H1 (cell line): ENCODE data around the gene SERGEF. TPM values are rescaled to one million over a fixed set of nuclear protein-coding genes. Genes with fewer than 3 reads are reported as not detected.

ENCODE experiments used
- CTCF ChIA-PET: fragments of 300-600 bp; sonication (Branson Sonifier 250); formaldehyde crosslinking; loops from one replicate; lab custom pipeline; 2021; ENCODE audit not compliant: partially characterized antibody; lab: Charles Lee
- POLR2A ChIA-PET: fragments of 300-600 bp; sonication (Branson Sonifier 250); formaldehyde crosslinking; loops from one replicate; lab custom pipeline; 2021; ENCODE audit warnings: inconsistent platforms; ENCODE audit not compliant: partially characterized antibody; lab: Charles Lee
- DNase-seq, 2 experiments: peaks; one replicate each; pipeline versions ENCODE4 v3.0.0 to v3.0.0-alpha.2; 2010 to 2022; ENCODE audit warnings: low spot score in 2 of 2, low read depth in 1 of 2, mixed read lengths in 1 of 2
- FAIRE-seq: peaks from 2 replicates; lab custom pipeline; 2011; peaks lifted over from hg19 to GRCh38; lab: Jason Lieb, UNC
- H2AFZ ChIP-seq: 2 replicates; pipeline ENCODE4 v1.8.1; 2012; ENCODE audit warnings: low read length, inconsistent platforms
- H2AK5ac ChIP-seq: 2 replicates; pipeline ENCODE4 v1.6.1; 2013; ENCODE audit warnings: low read depth, low read length
- H2BK120ac ChIP-seq: replicated peaks from 2 replicates; pipeline ENCODE3; 2013; ENCODE audit warnings: low read depth, low read length, inconsistent platforms
- H2BK12ac ChIP-seq: 2 replicates; pipeline ENCODE4 v1.6.1; 2013; ENCODE audit warnings: low read depth, low read length
- H2BK15ac ChIP-seq: 2 replicates; pipeline ENCODE4 v1.6.1; 2013; ENCODE audit warnings: low read length
- H2BK20ac ChIP-seq: 2 replicates; pipeline ENCODE4 v1.6.1; 2013; ENCODE audit warnings: low read length
- H2BK5ac ChIP-seq: 2 replicates; pipeline ENCODE4 v1.6.1; 2013; ENCODE audit warnings: low read depth, low read length
- H3K14ac ChIP-seq: 2 replicates; pipeline ENCODE4 v1.6.1; 2013; ENCODE audit warnings: inconsistent platforms; ENCODE audit not compliant: insufficient read length
- H3K18ac ChIP-seq: 2 replicates; pipeline ENCODE4 v1.6.1; 2013; ENCODE audit warnings: low read length; ENCODE audit errors: extremely low read depth
- H3K23ac ChIP-seq: 2 replicates; pipeline ENCODE4 v1.6.1; 2013; ENCODE audit warnings: inconsistent platforms; ENCODE audit not compliant: insufficient read length
- H3K23me2 ChIP-seq: 2 replicates; pipeline ENCODE4 v1.6.1; 2013; ENCODE audit warnings: low read depth, low read length
- H3K27ac ChIP-seq: 2 replicates; pipeline ENCODE4 v1.6.1; 2011; ENCODE audit warnings: low read depth, low read length, inconsistent platforms
- H3K27me3 ChIP-seq, 4 experiments: replicated peaks in 1 of 4; 1 replicate in 1 of 4; 2 replicates in 3 of 4; pipeline versions ENCODE4 v1.6.1 to v1.8.1; 2011 to 2013; ENCODE audit warnings: low read length in 3 of 4, mild to moderate bottlenecking in 3 of 4, inconsistent platforms in 2 of 4, mixed read lengths in 2 of 4, moderate library complexity in 1 of 4; ENCODE audit not compliant: control insufficient read depth in 3 of 4, insufficient read depth in 3 of 4; ENCODE audit errors: extremely low read depth in 1 of 4
- H3K36me3 ChIP-seq, 4 experiments: 2 replicates each; pipeline versions ENCODE4 v1.6.1 to v1.8.1; 2011 to 2013; ENCODE audit warnings: mild to moderate bottlenecking in 4 of 4, low read length in 3 of 4, moderate library complexity in 2 of 4, control low read depth in 1 of 4, inconsistent platforms in 1 of 4; ENCODE audit not compliant: insufficient read depth in 4 of 4, control insufficient read depth in 2 of 4
- H3K4ac ChIP-seq: replicated peaks from 2 replicates; pipeline ENCODE3; 2013; ENCODE audit warnings: low read length, low read depth, mixed read lengths, inconsistent platforms; ENCODE audit not compliant: insufficient read length
- H3K4me1 ChIP-seq, 4 experiments: replicated peaks in 1 of 4; 1 replicate in 1 of 4; 2 replicates in 3 of 4; pipeline versions ENCODE4 v1.6.1 to v1.8.1; 2011 to 2013; ENCODE audit warnings: low read length in 3 of 4, inconsistent platforms in 2 of 4, mixed read lengths in 1 of 4; ENCODE audit not compliant: insufficient read depth in 4 of 4, control insufficient read depth in 3 of 4
- H3K4me2 ChIP-seq, 2 experiments: 2 replicates each; pipeline versions ENCODE4 v1.6.1 to v1.8.1; 2011 to 2013; ENCODE audit warnings: low read depth in 2 of 2, low read length in 2 of 2, control low read depth in 1 of 2, inconsistent platforms in 1 of 2, mild to moderate bottlenecking in 1 of 2; ENCODE audit not compliant: insufficient read depth in 1 of 2
- H3K4me3 ChIP-seq, 4 experiments: fragments of 200-600, 300-600 bp in 1 of 4; sonication (generic), shearing (Covaris generic), sonication (Bioruptor Twin) in 1 of 4; 2 replicates each; pipeline versions ENCODE4 v1.5.1 to v1.8.1; 2011 to 2016; ENCODE audit warnings: low read length in 4 of 4, low read depth in 3 of 4, control low read depth in 2 of 4, inconsistent platforms in 2 of 4, mild to moderate bottlenecking in 2 of 4, mixed read lengths in 1 of 4, moderate library complexity in 1 of 4; ENCODE audit not compliant: insufficient read depth in 2 of 4; ENCODE audit errors: extremely low read depth in 1 of 4
- H3K56ac ChIP-seq: replicated peaks from 2 replicates; pipeline ENCODE3; 2013; ENCODE audit warnings: low read depth, mild to moderate bottlenecking, mixed read lengths, low read length, inconsistent platforms; ENCODE audit not compliant: insufficient read length
- H3K79me1 ChIP-seq: 2 replicates; pipeline ENCODE4 v1.6.1; 2013; ENCODE audit warnings: low read depth, low read length, control low read depth
- H3K79me2 ChIP-seq, 2 experiments: 2 replicates each; pipeline versions ENCODE4 v1.6.1 to v1.8.1; 2012 to 2013; ENCODE audit warnings: low read length in 2 of 2, mild to moderate bottlenecking in 2 of 2, inconsistent platforms in 1 of 2; ENCODE audit not compliant: insufficient read depth in 2 of 2, control insufficient read depth in 1 of 2
- H3K9ac ChIP-seq, 4 experiments: replicated peaks in 1 of 4; 1 replicate in 1 of 4; 2 replicates in 3 of 4; pipeline versions ENCODE4 v1.6.1 to v1.8.1; 2011 to 2013; ENCODE audit warnings: low read depth in 3 of 4, low read length in 3 of 4, control low read depth in 2 of 4, mild to moderate bottlenecking in 2 of 4, moderate library complexity in 2 of 4, inconsistent platforms in 1 of 4; ENCODE audit errors: extremely low read depth in 1 of 4
- H3K9me3 ChIP-seq, 2 experiments: 2 replicates each; pipeline versions ENCODE4 v1.6.1 to v1.8.1; 2012 to 2013; ENCODE audit warnings: mild to moderate bottlenecking in 2 of 2, moderate library complexity in 2 of 2, control low read depth in 1 of 2, inconsistent platforms in 1 of 2, low read depth in 1 of 2, low read length in 1 of 2, mixed read lengths in 1 of 2; ENCODE audit not compliant: insufficient read depth in 2 of 2
- H4K20me1 ChIP-seq, 2 experiments: replicated peaks in 1 of 2; 2 replicates each; pipeline versions ENCODE3 to v1.8.1; 2011 to 2013; ENCODE audit warnings: inconsistent platforms in 2 of 2, low read length in 2 of 2, mild to moderate bottlenecking in 1 of 2; ENCODE audit not compliant: insufficient read depth in 2 of 2, control insufficient read depth in 1 of 2
- H4K5ac ChIP-seq: 2 replicates; pipeline ENCODE4 v1.6.1; 2013; ENCODE audit warnings: low read length, low read depth, mixed read lengths, inconsistent platforms; ENCODE audit not compliant: insufficient read length
- H4K8ac ChIP-seq: 2 replicates; pipeline ENCODE4 v1.8.0; 2013; ENCODE audit warnings: mild to moderate bottlenecking, moderate library complexity, low read length, inconsistent platforms; ENCODE audit not compliant: insufficient read depth; ENCODE audit errors: extremely low read depth
- H4K91ac ChIP-seq: replicated peaks from 2 replicates; pipeline ENCODE3; 2013; ENCODE audit warnings: low read length, mixed read lengths, inconsistent platforms; ENCODE audit not compliant: insufficient read length
- ATF2 ChIP-seq: IDR thresholded peaks from 2 replicates; pipeline ENCODE4 v1.6.1; 2012; ENCODE audit warnings: low read length, inconsistent platforms
- BCL11A ChIP-seq, 2 experiments: IDR thresholded peaks; one replicate each; pipeline ENCODE4 v1.6.1; 2011; ENCODE audit warnings: low read depth in 2 of 2, low read length in 2 of 2, mild to moderate bottlenecking in 2 of 2
- POLR2AphosphoS5 ChIP-seq: IDR thresholded peaks from 2 replicates; pipeline ENCODE4 v1.6.1; 2011; ENCODE audit warnings: low read depth, low read length
- RBBP5 ChIP-seq: IDR thresholded peaks from 2 replicates; pipeline ENCODE4 v1.7.1; 2012; ENCODE audit warnings: low read depth, mild to moderate bottlenecking, inconsistent platforms, low read length, moderate library complexity, borderline replicate concordance
- SIRT6 ChIP-seq: IDR thresholded peaks from one replicate; pipeline ENCODE4 v1.7.1; 2012; ENCODE audit warnings: low read length, inconsistent platforms
- ZNF274 ChIP-seq: IDR thresholded peaks from 2 replicates; pipeline ENCODE4 v1.7.0; 2012; ENCODE audit warnings: low read length, borderline replicate concordance; ENCODE audit errors: extremely low read depth
- WGBS, 2 experiments: shearing (Covaris generic) in 1 of 2; methylation state at CpG; one replicate each; pipeline versions ENCODE4 v1.1.6 to v1.1.7; 2013 to 2015; ENCODE audit warnings: low lambda C conversion rate in 2 of 2, mixed read lengths in 2 of 2, inconsistent platforms in 1 of 2, low coverage in 1 of 2, missing lambda C conversion rate in 1 of 2; ENCODE audit not compliant: insufficient replicate concordance in 2 of 2, insufficient coverage in 1 of 2, insufficient read length in 1 of 2; ENCODE audit errors: extremely low coverage in 1 of 2, missing lambda C conversion rate in 1 of 2; 5-methylcytosine and 5-hydroxymethylcytosine counted together
- polyA plus RNA-seq, 7 experiments: library from polyadenylated mRNA; depleted of rRNA in 3 of 7; stranded (reverse) in 5 of 7; unstranded in 2 of 7; fragments of >200 nt in 5 of 7; fragments of 200-250 nt in 2 of 7; gene quantifications; 1 replicate in 5 of 7; 2 replicates in 1 of 7; 4 replicates in 1 of 7; pipeline versions ENCODE4 v1.2.1 to v1.2.3, GENCODE V29; 2011 to 2013; ENCODE audit warnings: missing spikeins in 2 of 7, mixed read lengths in 2 of 7
- total RNA-seq: library from RNA; stranded (reverse); fragmentation: NEBNext Ultra II Directional; extraction: Animal tissue kit (Norgen Biotek cat#: 25700); gene quantifications from 2 replicates; pipeline ENCODE4 v1.2.1, GENCODE V29; 2021

SERGEF gene
- total and polyA plus RNA-seq, 2 of the 8 experiments (the other 6 are each of a cell fraction or from before 2014, with no cell fraction given) = 16.6 to 28.8 TPM

DNA sequence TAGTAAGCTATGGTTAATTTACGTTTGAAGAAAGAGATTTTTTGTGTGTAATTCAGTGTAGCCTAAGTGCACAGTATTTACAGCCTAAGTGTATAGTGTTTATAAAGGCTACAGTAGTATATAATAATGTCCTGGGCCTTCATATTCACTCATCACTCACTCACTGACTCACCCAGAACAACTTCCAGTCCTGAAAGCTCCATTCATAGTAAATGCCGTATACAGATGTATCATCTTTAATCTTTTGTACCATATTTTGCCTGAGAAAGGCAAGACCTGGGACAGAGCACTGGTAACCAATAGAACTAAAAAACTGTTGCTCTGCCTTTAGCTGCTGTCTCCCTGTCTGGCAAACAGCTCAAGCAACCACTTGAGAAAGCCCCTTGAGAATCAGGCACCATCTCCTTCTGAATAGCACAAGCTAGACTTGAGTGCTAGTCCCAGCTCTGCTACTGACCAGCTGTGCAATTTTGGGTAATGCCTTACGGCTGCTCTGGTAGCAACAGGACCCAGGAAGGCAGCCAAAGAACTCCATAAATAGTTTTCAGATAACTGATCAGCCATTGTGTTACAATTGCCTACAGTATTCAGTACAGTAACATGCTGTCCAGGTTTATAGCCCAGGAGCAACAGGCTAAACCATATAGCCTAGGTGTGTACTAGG is 146.9 kb downstream of the SERGEF start:
- no peak overlapping the region for H4K91ac ChIP-seq
- no peak overlapping the region for H3K23ac ChIP-seq
- 83 to 100% methylated on average over 1 to 3 of the region's 3 CpGs for WGBS, 2 experiments
- no peak overlapping the region for H2BK12ac ChIP-seq
- H4K20me1 ChIP-seq = no peaks in the 10 kb centered on the region
- no peak overlapping the region for H4K5ac ChIP-seq
- POLR2A ChIA-PET = no interaction called here
- H3K4me3 ChIP-seq = no peak overlapping the region
- DNase-seq = no peak
- H3K79me2 ChIP-seq = no peaks in the 10 kb centered on the region
- FAIRE-seq = no peak
- H2AK5ac ChIP-seq = no peak overlapping the region
- H2BK5ac ChIP-seq = no peak overlapping the region
- no peak overlapping the region for H3K27ac ChIP-seq
- H2BK120ac ChIP-seq = no peak overlapping the region
- no peak overlapping the region for H3K9ac ChIP-seq
- H3K36me3 ChIP-seq = no peaks in the 10 kb centered on the region
- CTCF ChIA-PET = interaction anchor here (0.7 to 8.1 kb wide), 26 partner anchors 9 to 338 kb away, joined by 3 to 184 read pairs (median 12); no protein-coding TSS in a partner anchor
- H3K27me3 ChIP-seq = no peaks in the 10 kb centered on the region
- no peak overlapping the region for H3K4me2 ChIP-seq
- no peak overlapping the region for H2BK15ac ChIP-seq
- H2BK20ac ChIP-seq = no peak overlapping the region
- H3K4ac ChIP-seq = no peak overlapping the region
- no peak overlapping the region for H2AFZ ChIP-seq
- H3K18ac ChIP-seq = no peak overlapping the region
- no peak overlapping the region for H4K8ac ChIP-seq
- peaks cover 8 to 9% of the 10 kb centered on the region in 2 experiments; a peak in 2 of 4 replicates for H3K9me3 ChIP-seq
- no peak overlapping the region for H3K56ac ChIP-seq
- TF ChIP-seq ZNF274 = no peak
- no peak for TF ChIP-seq ATF2
- TF ChIP-seq BCL11A (IDR thresholded peaks at IDR 0.05; ENCODE audit: low read depth in 2 of 2, low read length in 2 of 2) = no peak
- TF ChIP-seq SIRT6 = no peak
- no peak for TF ChIP-seq POLR2AphosphoS5
- no peak for TF ChIP-seq RBBP5
- TF ChIP-seq, all 59 proteins: peak for 0
- H3K14ac ChIP-seq = no peak overlapping the region
- H3K23me2 ChIP-seq = no peaks in the 10 kb centered on the region
- H3K4me1 ChIP-seq = peaks cover 2 to 8% (median 5%) of the 10 kb centered on the region in 4 experiments; a peak in 5 of 7 replicates
- no peaks in the 10 kb centered on the region for H3K79me1 ChIP-seq
